ENCODE data around the gene CDKN2A.

The CDKN2A gene

GRCh38 chr9:21935631-21936030, 58.6 kb downstream of the CDKN2A start:
- no peak for DNase-seq

GRCh38 chr9:21933865-21934264, 60.3 kb downstream of the CDKN2A start:
- DNase-seq, result no peak

GRCh38 chr9:21933281-21933680, 60.9 kb downstream of the CDKN2A start:
- no peak for DNase-seq

GRCh38 chr9:21931428-21931827, 62.8 kb downstream of the CDKN2A start:
- no peak for DNase-seq

- no peak for DNase-seq
These were observed 66.4 kb downstream of the CDKN2A start for GRCh38 chr9:21927752-21928151.

GRCh38 chr9:21923694-21924093, 70.5 kb downstream of the CDKN2A start:
- no peak for DNase-seq

GRCh38 chr9:21919377-21920362, 74.5 kb downstream of the CDKN2A start:
- peak; percentile 67 for DNase-seq
